Mesenchymal stem cell (in vitro differentiated cells and primary cell): ENCODE measurements around the gene IPO7.
"Not testable (repeated sequence)": the region's sequence is repeated elsewhere in the genome, so short reads cannot be mapped to it uniquely, and the experiment has no call there.

Source experiments
- DNase-seq: peaks from one replicate; pipeline ENCODE4 v3.0.0-alpha.2; 2013
- H2AFZ ChIP-seq: one replicate; pipeline ENCODE4 v1.6.1; 2013; ENCODE audit warnings: low read depth, mild to moderate bottlenecking, control low read depth, inconsistent platforms, low read length, moderate library complexity
- H2AK5ac ChIP-seq: 2 replicates; pipeline ENCODE4 v1.6.1; 2013; ENCODE audit warnings: low read length, moderate library complexity, mild to moderate bottlenecking, inconsistent platforms; ENCODE audit not compliant: severe bottlenecking
- H2BK120ac ChIP-seq: one replicate; pipeline ENCODE4 v1.6.1; 2013; ENCODE audit warnings: low read depth, mild to moderate bottlenecking, inconsistent platforms, low read length, moderate library complexity
- H2BK12ac ChIP-seq, 2 experiments: one replicate each; pipeline ENCODE4 v1.6.1; 2013; ENCODE audit warnings: inconsistent platforms in 2 of 2, low read length in 2 of 2, mild to moderate bottlenecking in 2 of 2, moderate library complexity in 2 of 2, control low read depth in 1 of 2
- H2BK15ac ChIP-seq: one replicate; pipeline ENCODE4 v1.6.1; 2013; ENCODE audit warnings: mild to moderate bottlenecking, low read depth, inconsistent platforms; ENCODE audit not compliant: poor library complexity, severe bottlenecking
- H2BK5ac ChIP-seq: 2 replicates; pipeline ENCODE4 v1.6.1; 2013; ENCODE audit warnings: low read depth, mild to moderate bottlenecking, low read length, control low read depth, inconsistent platforms; ENCODE audit not compliant: poor library complexity, severe bottlenecking
- H3K14ac ChIP-seq, 2 experiments: one replicate each; pipeline ENCODE4 v1.6.1; 2013; ENCODE audit warnings: inconsistent platforms in 2 of 2, low read length in 2 of 2, control low read depth in 1 of 2, mild to moderate bottlenecking in 1 of 2, moderate library complexity in 1 of 2
- H3K18ac ChIP-seq, 2 experiments: one replicate each; pipeline ENCODE4 v1.6.1; 2013; ENCODE audit warnings: inconsistent platforms in 2 of 2, low read length in 2 of 2, control low read depth in 1 of 2, low read depth in 1 of 2, mild to moderate bottlenecking in 1 of 2
- H3K23ac ChIP-seq, 2 experiments: one replicate each; pipeline ENCODE4 v1.6.1; 2013; ENCODE audit warnings: inconsistent platforms in 2 of 2, low read length in 2 of 2, mild to moderate bottlenecking in 2 of 2, moderate library complexity in 2 of 2, control low read depth in 1 of 2
- H3K27ac ChIP-seq: 2 replicates; pipeline ENCODE4 v1.5.1; 2013; ENCODE audit warnings: mild to moderate bottlenecking, moderate library complexity, low read length, control low read depth, inconsistent platforms; ENCODE audit not compliant: poor library complexity, severe bottlenecking
- H3K27me3 ChIP-seq, 2 experiments: 2 replicates each; pipeline versions ENCODE4 v1.6.1 to v1.7.0; 2013; ENCODE audit warnings: low read length in 2 of 2, mild to moderate bottlenecking in 2 of 2, moderate library complexity in 2 of 2, control low read depth in 1 of 2, inconsistent platforms in 1 of 2; ENCODE audit not compliant: control insufficient read depth in 1 of 2, insufficient read depth in 1 of 2
- H3K36me3 ChIP-seq, 2 experiments: 2 replicates each; pipeline versions ENCODE4 v1.6.1 to v1.7.0; 2013; ENCODE audit warnings: low read length in 2 of 2, control low read depth in 1 of 2, inconsistent platforms in 1 of 2, low read depth in 1 of 2, mild to moderate bottlenecking in 1 of 2; ENCODE audit not compliant: insufficient read depth in 2 of 2, control insufficient read depth in 1 of 2
- H3K4ac ChIP-seq, 2 experiments: one replicate each; pipeline ENCODE4 v1.6.1; 2013; ENCODE audit warnings: inconsistent platforms in 2 of 2, low read length in 2 of 2, mild to moderate bottlenecking in 2 of 2, moderate library complexity in 2 of 2, control low read depth in 1 of 2, low read depth in 1 of 2
- H3K4me1 ChIP-seq: 2 replicates; pipeline ENCODE4 v1.6.1; 2013; ENCODE audit warnings: low read depth, low read length, control low read depth; ENCODE audit not compliant: control insufficient read depth, insufficient read depth
- H3K4me2 ChIP-seq: 2 replicates; pipeline ENCODE4 v1.6.1; 2013; ENCODE audit warnings: low read length, mild to moderate bottlenecking, inconsistent platforms; ENCODE audit not compliant: poor library complexity, severe bottlenecking
- H3K4me3 ChIP-seq, 2 experiments: 2 replicates each; pipeline versions ENCODE4 v1.5.1 to v1.7.0; 2013; ENCODE audit warnings: low read length in 2 of 2, mild to moderate bottlenecking in 2 of 2, control low read depth in 1 of 2, low read depth in 1 of 2; ENCODE audit not compliant: insufficient read depth in 1 of 2
- H3K79me1 ChIP-seq: replicated peaks from 2 replicates; pipeline ENCODE4 v1.6.1; 2013; ENCODE audit warnings: mild to moderate bottlenecking, control low read depth, low read length, inconsistent platforms; ENCODE audit not compliant: poor library complexity, severe bottlenecking
- H3K9ac ChIP-seq: 2 replicates; pipeline ENCODE4 v1.7.0; 2013; ENCODE audit warnings: mild to moderate bottlenecking, low read length, moderate library complexity
- H3K9me3 ChIP-seq: 2 replicates; pipeline ENCODE4 v1.7.0; 2013; ENCODE audit warnings: mild to moderate bottlenecking, low read length; ENCODE audit not compliant: control insufficient read depth
- H4K8ac ChIP-seq: one replicate; pipeline ENCODE4 v1.6.1; 2013; ENCODE audit warnings: inconsistent platforms, mild to moderate bottlenecking, low read length, moderate library complexity
- H4K91ac ChIP-seq: one replicate; pipeline ENCODE4 v1.6.1; 2013; ENCODE audit warnings: mild to moderate bottlenecking, low read length, inconsistent platforms
- WGBS: methylation state at CpG from one replicate; pipeline ENCODE4 v1.1.7; 2013; ENCODE audit warnings: mixed read lengths; 5-methylcytosine and 5-hydroxymethylcytosine counted together

IPO7 gene

GRCh38 chr11:9399466-9399865 is 15.0 kb downstream of the IPO7 start:
- no peak overlapping the region for H4K91ac ChIP-seq

DNA sequence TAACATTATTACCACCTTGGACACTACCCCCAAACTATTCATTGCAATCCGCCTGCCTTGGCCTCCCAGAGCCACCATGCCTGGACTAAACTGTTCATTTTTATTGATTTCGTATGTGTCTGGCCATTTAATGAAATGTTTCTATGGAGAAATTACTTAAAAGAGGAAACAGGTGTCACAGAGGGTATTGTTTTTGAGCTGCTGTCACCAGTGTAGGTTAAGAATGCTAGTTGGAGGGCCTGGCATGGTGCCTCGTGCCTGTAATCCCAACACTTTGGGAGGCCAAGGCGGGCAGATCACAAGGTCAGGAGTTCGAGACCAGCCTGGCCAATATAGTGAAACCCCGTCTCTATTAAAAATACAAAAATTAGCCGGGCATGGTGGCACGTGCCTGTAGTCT is 17.4 kb downstream of the IPO7 start:
- H3K27me3 ChIP-seq, H3K4me1 ChIP-seq, H4K8ac ChIP-seq, H3K9me3 ChIP-seq, H3K4ac ChIP-seq, H2BK5ac ChIP-seq, H4K91ac ChIP-seq, H3K4me2 ChIP-seq, H2BK15ac ChIP-seq, H2BK12ac ChIP-seq, H3K79me1 ChIP-seq, H3K4me3 ChIP-seq, H3K27ac ChIP-seq, H3K14ac ChIP-seq, H3K23ac ChIP-seq, H2AK5ac ChIP-seq, H3K9ac ChIP-seq, DNase-seq, H2BK120ac ChIP-seq, H3K18ac ChIP-seq, H2AFZ ChIP-seq: not testable (repeated sequence)
- WGBS = 86% methylated on average over 7 of the region's 8 CpGs
- peaks cover 13 to 23% of the 10 kb centered on the region in 2 experiments for H3K36me3 ChIP-seq

More at GRCh38 chr11:9399466-9399865, 15.0 kb downstream of the IPO7 start:
- Histone ChIP-seq H3K27me3 (no peaks in the 10 kb centered on the region), H3K9me3 (no peaks in the 10 kb centered on the region), H3K4me3 (no peak overlapping the region), H2BK15ac (no peak overlapping the region), H2BK120ac (no peak overlapping the region), H2BK12ac (no peak overlapping the region), H3K4me1 (peaks cover 5% of the 10 kb centered on the region), H3K18ac (no peak overlapping the region), H2AK5ac (peak overlapping the region; percentile 56), H3K79me1 (no peaks in the 10 kb centered on the region), H3K4ac (no peak overlapping the region), H2AFZ (no peak overlapping the region), H3K23ac (no peak overlapping the region), H3K27ac (peak overlapping the region; percentile 56), H3K4me2 (no peak overlapping the region), H3K9ac (peak overlapping the region; percentile 14), H2BK5ac (no peak overlapping the region), H3K14ac (no peak overlapping the region), H4K8ac (no peak overlapping the region), H3K36me3 (peaks cover 8 to 9% of the 10 kb centered on the region in 2 experiments)
- DNase-seq = no peak

- Histone ChIP-seq H2AFZ (no peak overlapping the region), H3K4me1 (no peaks in the 10 kb centered on the region), H3K4ac (no peak overlapping the region), H3K4me2 (no peak overlapping the region), H2BK12ac (no peak overlapping the region), H4K91ac (no peak overlapping the region), H3K79me1 (peaks cover 12% of the 10 kb centered on the region), H2BK5ac (no peak overlapping the region), H2BK120ac (no peak overlapping the region), H3K23ac (no peak overlapping the region), H2BK15ac (no peak overlapping the region), H3K4me3 (no peak overlapping the region), H3K14ac (no peak overlapping the region), H3K9me3 (no peaks in the 10 kb centered on the region), H3K36me3 (peaks cover 33 to 94% of the 10 kb centered on the region in 2 experiments), H2AK5ac (no peak overlapping the region), H3K27ac (no peak overlapping the region), H3K27me3 (no peaks in the 10 kb centered on the region), H3K9ac (no peak overlapping the region), H4K8ac (no peak overlapping the region), H3K18ac (no peak overlapping the region)
- DNase-seq = no peak
- no CpG with 5 or more reads among the region's 1 CpG for WGBS
Observed at GRCh38 chr11:9428706-9429105, 44.3 kb downstream of the IPO7 start.

DNA sequence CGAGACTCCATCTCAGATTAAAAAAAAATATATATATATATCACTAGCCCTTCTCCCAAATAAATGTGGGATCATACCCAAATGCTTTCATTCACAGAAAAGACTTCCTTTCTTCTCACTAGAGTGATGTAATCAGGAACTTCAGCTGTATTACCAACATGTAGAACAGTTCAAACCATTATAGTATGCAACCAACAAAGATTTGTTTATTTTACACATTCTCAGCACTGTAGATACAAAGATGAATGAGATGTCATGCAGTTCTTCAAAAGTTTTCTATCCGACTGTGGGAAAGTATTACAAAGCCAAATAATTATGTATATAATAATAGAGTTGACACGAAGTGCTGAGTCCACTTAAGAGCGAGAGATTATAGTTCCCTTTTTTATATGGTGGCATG is 54.2 kb downstream of the IPO7 start:
- Histone ChIP-seq H2BK15ac (no peak overlapping the region), H3K4me2 (no peak overlapping the region), H3K18ac (no peak overlapping the region), H3K14ac (no peak overlapping the region), H3K9ac (no peak overlapping the region), H3K4me3 (no peak overlapping the region), H4K91ac (no peak overlapping the region), H3K27me3 (no peaks in the 10 kb centered on the region), H3K4me1 (no peaks in the 10 kb centered on the region), H2BK120ac (no peak overlapping the region), H2AFZ (no peak overlapping the region), H3K79me1 (peaks cover 11% of the 10 kb centered on the region), H4K8ac (no peak overlapping the region), H3K9me3 (no peaks in the 10 kb centered on the region), H3K27ac (no peak overlapping the region), H2BK5ac (no peak overlapping the region), H3K4ac (no peak overlapping the region), H2AK5ac (no peak overlapping the region), H3K23ac (no peak overlapping the region), H2BK12ac (no peak overlapping the region), H3K36me3 (peaks cover 33 to 93% of the 10 kb centered on the region in 2 experiments)
- 95% methylated on average over 2 of the region's 4 CpGs for WGBS
- DNase-seq = peak; percentile 23
